NOMO-1 treated with DMSO at 0.1 percent for 48 hours (cell line): Measurements from ENCODE around the gene NME1.

Experiments
- DNase-seq: peaks from one replicate; lab custom pipeline; 2025; ENCODE audit not compliant: unreplicated experiment; lab: John Stamatoyannopoulos, UW

Gene NME1

GRCh38 chr17:51188271-51188833, 35.0 kb downstream of the NME1 start:
- DNase-seq: no peak

GRCh38 chr17:51189162-51189561, 35.8 kb downstream of the NME1 start:
- DNase-seq: no peak

- DNase-seq: no peak
Measured at GRCh38 chr17:51189628-51190027, 36.3 kb downstream of the NME1 start.

- DNase-seq: no peak
Measured at GRCh38 chr17:51191895-51192294, 38.5 kb downstream of the NME1 start.

- DNase-seq: no peak
Measured at GRCh38 chr17:51197754-51198153, 44.4 kb downstream of the NME1 start.

- no peak for DNase-seq
Measured at GRCh38 chr17:51200295-51200694, 46.9 kb downstream of the NME1 start.

- no peak for DNase-seq
Measured at GRCh38 chr17:51200846-51201245, 47.5 kb downstream of the NME1 start.

GRCh38 chr17:51203838-51204237, 50.5 kb downstream of the NME1 start:
- no peak for DNase-seq
